ENCODE results near the gene SRCIN1.

SRCIN1 gene

GRCh38 chr17:38616361-38616760 lies 10.6 kb upstream of the SRCIN1 start:
- DNase-seq (ENCODE audit: low read depth) = no peak

- DNase-seq (ENCODE audit: low read depth) = no peak
These were observed 8.4 kb upstream of the SRCIN1 start for GRCh38 chr17:38613981-38614779.

- no peak for DNase-seq (ENCODE audit: low read depth)
These were observed 7.8 kb upstream of the SRCIN1 start for GRCh38 chr17:38613525-38613980.

- DNase-seq (ENCODE audit: low read depth) = no peak
These were observed 6.2 kb upstream of the SRCIN1 start for GRCh38 chr17:38611872-38612376.

- DNase-seq (ENCODE audit: low read depth) = no peak
These were observed 5.5 kb upstream of the SRCIN1 start for GRCh38 chr17:38611070-38611786.

GRCh38 chr17:38609280-38610031 lies 3.7 kb upstream of the SRCIN1 start:
- no peak for DNase-seq (ENCODE audit: low read depth)

- no peak for DNase-seq (ENCODE audit: low read depth)
These were observed 2.9 kb upstream of the SRCIN1 start for GRCh38 chr17:38608648-38609047.

GRCh38 chr17:38606646-38607611 lies 1.2 kb upstream of the SRCIN1 start:
- DNase-seq (ENCODE audit: low read depth) = no peak

- no peak for DNase-seq (ENCODE audit: low read depth)
These were observed 326 bp downstream of the SRCIN1 start for GRCh38 chr17:38605411-38605840.

GRCh38 chr17:38604479-38605403 lies 1.0 kb downstream of the SRCIN1 start:
- DNase-seq (ENCODE audit: low read depth) = no peak

- DNase-seq (ENCODE audit: low read depth) = no peak
These were observed 1.8 kb downstream of the SRCIN1 start for GRCh38 chr17:38603786-38604478.

GRCh38 chr17:38602956-38603785 lies 2.6 kb downstream of the SRCIN1 start:
- DNase-seq (ENCODE audit: low read depth) = no peak

- DNase-seq (ENCODE audit: low read depth) = peak; percentile 39
These were observed 3.3 kb downstream of the SRCIN1 start for GRCh38 chr17:38602453-38602852.

GRCh38 chr17:38601539-38602351 lies 4.0 kb downstream of the SRCIN1 start:
- DNase-seq (ENCODE audit: low read depth) = peak; percentile 15

- DNase-seq (ENCODE audit: low read depth) = no peak
These were observed 4.8 kb downstream of the SRCIN1 start for GRCh38 chr17:38600906-38601305.

- no peak for DNase-seq (ENCODE audit: low read depth)
These were observed 5.3 kb downstream of the SRCIN1 start for GRCh38 chr17:38600416-38600815.

GRCh38 chr17:38599398-38599856 lies 6.3 kb downstream of the SRCIN1 start:
- no peak for DNase-seq (ENCODE audit: low read depth)

- no peak for DNase-seq (ENCODE audit: low read depth)
These were observed 6.8 kb downstream of the SRCIN1 start for GRCh38 chr17:38598995-38599394.
